ENCODE measurements around the gene SYT13. TPM values are rescaled to one million over a fixed set of nuclear protein-coding genes. Genes with fewer than 3 reads are reported as not detected.

Gene SYT13
- total and polyA plus RNA-seq, 8 donors, result 1.3 to 33.3 (median 2.2) TPM; not detected in 1

- Histone ChIP-seq H3K4me1 (no peaks in the 10 kb centered on the region), H3K9me3 (no peaks in the 10 kb centered on the region), H3K36me3 (no peaks in the 10 kb centered on the region), H3K27ac (no peak overlapping the region), H3K27me3 (peaks cover 0 to 10% (median 5%) of the 10 kb centered on the region in 3 donors), H3K4me3 (no peak overlapping the region)
- WGBS, 5 donors, result 79 to 88% (median 87%) methylated on average over 2 of the region's 2 CpGs
- intact Hi-C loops (cut with DNase I; ENCODE audit: low total_unique reads), result no loop called here
- DNase-seq, result no peak
- TF ChIP-seq EP300 (IDR thresholded peaks at IDR 0.05) (no peak), POLR2A (IDR thresholded peaks at IDR 0.05) (no peak), CTCF (IDR thresholded peaks at IDR 0.05) (no peak)
These were observed 28.8 kb upstream of the SYT13 start for GRCh38 chr11:45314900-45315299.

GRCh38 chr11:45313171-45313865 lies 27.2 kb upstream of the SYT13 start:
- no peak for DNase-seq
- 70 to 93% (median 86%) methylated on average over 1 of the region's 1 CpG for WGBS, 5 donors
- peaks cover 0 to 4% (median 0%) of the 10 kb centered on the region in 3 donors for H3K27me3 ChIP-seq
- no peak overlapping the region for H3K27ac ChIP-seq
- intact Hi-C loops (cut with DNase I; ENCODE audit: low total_unique reads), result no loop called here
- H3K4me3 ChIP-seq, result no peak overlapping the region
- no peaks in the 10 kb centered on the region for H3K36me3 ChIP-seq
- H3K9me3 ChIP-seq, result no peaks in the 10 kb centered on the region
- H3K4me1 ChIP-seq, result no peaks in the 10 kb centered on the region
- TF ChIP-seq POLR2AphosphoS5 (IDR thresholded peaks at IDR 0.05) (no peak), POLR2A (IDR thresholded peaks at IDR 0.05) (no peak), EP300 (IDR thresholded peaks at IDR 0.05) (no peak), CTCF (IDR thresholded peaks at IDR 0.05) (no peak)

GRCh38 chr11:45305874-45306623 lies 19.9 kb upstream of the SYT13 start:
- no peak for TF ChIP-seq EP300 (IDR thresholded peaks at IDR 0.05)
- TF ChIP-seq CTCF (IDR thresholded peaks at IDR 0.05), result no peak
- TF ChIP-seq POLR2AphosphoS5 (IDR thresholded peaks at IDR 0.05), result no peak
- TF ChIP-seq POLR2A (IDR thresholded peaks at IDR 0.05), result no peak
- Histone ChIP-seq H3K9me3 (no peaks in the 10 kb centered on the region), H3K36me3 (no peaks in the 10 kb centered on the region), H3K4me1 (no peaks in the 10 kb centered on the region), H3K4me3 (no peak overlapping the region), H3K27me3 (no peaks in the 10 kb centered on the region), H3K27ac (no peak overlapping the region)
- intact Hi-C loops (cut with DNase I; ENCODE audit: low total_unique reads), result no loop called here
- DNase-seq, result no peak
- 36 to 54% (median 45%) methylated on average over 5 of the region's 5 CpGs for WGBS, 5 donors

- no peaks in the 10 kb centered on the region for H3K36me3 ChIP-seq
- WGBS, 5 donors, result 76 to 87% (median 85%) methylated on average over 4 of the region's 4 CpGs
- no peak for DNase-seq
- no peaks in the 10 kb centered on the region for H3K27me3 ChIP-seq
- H3K27ac ChIP-seq, result no peak overlapping the region
- no peaks in the 10 kb centered on the region for H3K4me1 ChIP-seq
- TF ChIP-seq EP300 (IDR thresholded peaks at IDR 0.05) (no peak), POLR2AphosphoS5 (IDR thresholded peaks at IDR 0.05) (no peak), POLR2A (IDR thresholded peaks at IDR 0.05) (no peak), CTCF (IDR thresholded peaks at IDR 0.05) (no peak)
- H3K4me3 ChIP-seq, result no peak overlapping the region
- no peaks in the 10 kb centered on the region for H3K9me3 ChIP-seq
- intact Hi-C loops (cut with DNase I; ENCODE audit: low total_unique reads), result no loop called here
These were observed 18.8 kb upstream of the SYT13 start for GRCh38 chr11:45304992-45305335.
